NCI-H1092 treated with DMSO at 0.1 percent for 48 hours (cell line): ENCODE results near the gene SLC19A1.

ENCODE experiments used
- DNase-seq: peaks from one replicate; lab custom pipeline; 2025; lab: John Stamatoyannopoulos, UW

SLC19A1 gene

DNA sequence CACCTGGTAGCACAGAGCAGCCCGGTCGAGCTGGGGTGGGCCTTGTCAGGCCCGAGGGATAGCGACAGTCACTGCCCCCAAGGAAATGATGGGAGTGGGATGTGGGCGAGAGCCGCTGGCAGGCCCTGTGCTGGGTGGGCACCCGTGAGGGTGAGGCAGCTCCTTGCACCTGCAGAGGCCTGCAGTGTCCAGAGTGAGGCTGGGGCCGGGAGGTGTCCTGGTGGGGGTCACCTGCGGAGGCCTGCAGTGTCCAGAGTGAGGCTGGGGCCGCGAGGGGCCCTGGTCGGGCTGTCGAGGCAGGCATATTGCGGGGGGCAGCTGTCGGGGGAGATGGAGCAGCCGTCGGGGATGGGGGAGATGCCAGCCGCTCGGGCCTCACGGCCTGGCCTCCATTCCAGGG, 49.5 kb downstream of the SLC19A1 start:
- no peak for DNase-seq

DNA sequence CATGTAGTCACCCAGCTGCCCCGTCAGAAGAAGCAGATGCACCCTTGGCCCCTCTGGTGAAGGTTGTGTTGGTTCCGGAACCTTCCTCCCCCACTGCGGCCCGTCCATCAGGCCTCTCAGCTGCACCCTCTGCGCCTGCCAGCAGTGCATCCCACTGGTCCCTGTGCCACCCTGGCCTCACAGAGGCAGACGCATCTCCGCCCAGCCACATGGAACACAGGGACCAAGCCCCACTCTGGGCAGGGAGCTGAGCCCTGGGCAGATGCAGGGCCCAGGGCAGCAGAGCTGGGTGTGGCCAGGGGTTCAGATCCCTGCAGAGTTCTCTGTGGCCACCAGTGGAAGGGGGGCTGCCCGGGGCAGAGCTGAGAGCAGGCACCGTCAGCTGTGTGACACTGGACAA, 50.6 kb downstream of the SLC19A1 start:
- no peak for DNase-seq

DNA sequence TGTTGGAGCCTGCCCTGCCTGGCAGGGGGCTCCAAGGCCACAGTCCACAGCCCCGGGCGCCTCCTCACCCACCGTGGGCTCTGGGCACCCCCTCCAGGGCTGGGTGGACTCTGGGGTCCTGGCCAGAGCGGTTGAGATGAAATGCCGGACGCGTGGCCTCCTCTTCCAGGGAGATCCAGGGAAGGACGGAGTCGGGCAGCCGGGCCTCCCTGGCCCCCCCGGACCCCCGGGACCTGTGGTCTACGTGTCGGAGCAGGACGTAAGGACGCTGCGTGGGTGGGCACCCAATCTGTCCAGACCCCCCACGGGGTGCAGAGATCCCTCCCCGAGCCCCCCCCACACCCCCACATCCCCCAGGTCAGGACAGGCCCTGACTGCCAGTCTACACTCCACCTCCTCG, 51.2 kb downstream of the SLC19A1 start:
- DNase-seq, result no peak

DNA sequence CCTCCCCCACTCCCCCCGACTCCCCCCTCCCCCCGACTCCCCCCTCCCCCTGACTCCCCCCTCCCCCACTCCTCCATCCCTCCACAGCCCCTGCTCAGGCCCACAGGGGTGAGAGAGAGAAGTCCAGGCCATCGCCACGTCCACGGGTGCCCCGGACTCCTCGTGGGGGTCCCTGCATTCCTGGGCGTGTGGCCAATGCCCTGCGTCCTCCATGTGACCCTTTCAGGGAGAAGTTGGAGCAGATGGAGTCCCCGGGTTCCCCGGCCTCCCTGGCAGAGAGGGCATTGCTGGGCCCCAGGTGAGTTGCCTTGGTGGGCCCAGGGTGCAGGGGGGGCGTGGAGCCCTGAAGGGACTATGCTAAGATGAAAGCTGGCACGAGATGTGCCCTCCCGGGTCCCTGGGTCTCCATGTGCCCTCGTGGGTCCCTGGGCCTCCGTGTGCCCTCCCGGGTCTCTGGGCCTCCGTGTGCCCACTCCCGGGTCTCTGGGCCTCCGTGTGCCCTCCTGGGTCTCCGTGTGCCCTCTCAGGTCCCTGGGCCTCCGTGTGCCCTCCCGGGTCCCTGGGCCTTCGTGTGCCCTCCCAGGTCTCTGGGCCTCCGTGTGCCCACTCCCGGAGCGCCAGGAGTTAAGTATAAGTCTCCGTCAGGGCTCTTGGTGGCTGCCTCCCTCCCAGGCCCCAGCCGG, 52.0 kb downstream of the SLC19A1 start:
- DNase-seq, result no peak

DNA sequence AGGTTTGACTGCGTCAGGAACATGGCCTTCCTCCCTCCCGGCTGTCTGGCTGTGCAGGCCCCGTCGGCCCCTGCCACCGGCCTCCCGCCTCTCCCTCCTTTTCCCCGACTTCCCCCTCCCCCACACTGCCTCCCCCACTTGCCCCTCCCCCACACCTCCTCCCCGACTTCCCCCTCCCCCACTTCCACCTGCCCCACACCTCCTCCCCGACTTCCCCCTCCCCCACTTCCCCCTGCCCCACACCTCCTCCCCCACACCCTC, 52.6 kb downstream of the SLC19A1 start:
- no peak for DNase-seq

DNA sequence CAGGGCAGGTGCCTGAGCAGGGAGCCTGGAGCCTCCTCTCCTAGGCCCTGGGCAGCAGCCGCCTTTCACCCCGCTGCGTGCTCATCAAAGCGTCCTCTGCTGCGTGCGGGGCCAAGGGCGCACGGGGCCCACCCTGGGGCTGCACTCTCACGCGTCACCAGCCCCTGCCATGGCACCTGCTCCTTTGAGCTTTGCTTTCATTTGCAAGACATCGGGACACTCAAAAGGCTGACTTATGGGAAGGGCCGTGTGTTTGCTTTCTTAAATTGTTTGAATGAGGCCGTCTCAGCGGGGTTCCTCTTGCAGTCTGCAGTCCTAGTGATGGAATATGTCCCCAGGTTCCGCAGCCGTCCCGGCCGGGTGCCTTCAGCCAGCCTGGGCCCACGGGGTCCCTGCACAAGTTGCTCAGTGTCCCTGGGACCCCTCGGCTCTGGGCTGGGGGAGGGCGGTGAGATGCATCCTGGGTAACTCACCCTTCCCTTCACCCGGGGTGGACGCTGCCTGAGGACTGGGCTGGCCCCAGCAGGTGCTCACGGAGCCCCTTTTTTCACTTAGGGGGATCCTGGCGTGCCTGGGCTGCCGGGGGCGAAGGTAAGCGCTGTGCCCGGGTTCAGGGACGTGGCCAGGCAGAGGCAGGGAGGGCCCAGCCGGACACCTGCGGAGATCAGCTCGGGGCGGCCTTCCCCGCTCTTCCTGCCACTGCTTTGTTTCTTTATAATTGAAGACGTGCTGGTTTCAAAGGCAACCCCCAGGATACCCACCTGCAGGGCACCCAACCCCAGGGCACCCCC, 53.1 kb downstream of the SLC19A1 start:
- DNase-seq, result no peak

DNA sequence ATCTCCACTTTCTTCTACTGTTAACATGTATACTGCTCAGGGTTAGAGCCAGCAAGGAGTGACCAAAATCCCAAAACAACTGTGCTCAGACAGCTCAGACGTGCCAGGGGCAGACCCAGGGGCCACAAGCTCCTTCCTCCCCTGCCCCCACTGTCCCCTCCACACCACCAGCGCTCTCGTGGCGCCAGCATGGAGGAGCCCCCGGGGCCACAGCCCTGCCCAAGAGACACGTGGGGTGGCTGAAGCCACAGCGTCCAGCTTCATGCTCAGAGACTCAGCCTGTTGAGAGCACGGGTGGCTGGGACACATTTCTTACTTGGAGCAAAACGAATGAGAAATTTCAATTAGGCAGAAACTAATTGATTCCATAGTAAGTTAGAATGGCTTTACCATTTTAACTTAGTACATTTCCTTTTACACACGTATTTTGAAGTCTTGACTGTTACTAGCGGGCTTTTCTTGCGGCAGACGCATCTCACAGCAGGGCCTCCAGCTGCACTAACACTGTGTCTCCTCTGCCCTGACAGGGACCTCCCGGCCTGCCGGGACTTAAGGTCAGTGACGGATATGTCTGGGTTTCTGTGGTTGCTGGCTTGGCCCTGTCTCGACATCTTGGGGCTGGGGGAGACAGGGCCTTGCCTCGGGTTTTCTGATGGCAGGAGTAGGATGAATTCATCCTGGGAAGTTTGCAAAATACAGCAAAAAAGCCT, 54.2 kb downstream of the SLC19A1 start:
- DNase-seq, result no peak

DNA sequence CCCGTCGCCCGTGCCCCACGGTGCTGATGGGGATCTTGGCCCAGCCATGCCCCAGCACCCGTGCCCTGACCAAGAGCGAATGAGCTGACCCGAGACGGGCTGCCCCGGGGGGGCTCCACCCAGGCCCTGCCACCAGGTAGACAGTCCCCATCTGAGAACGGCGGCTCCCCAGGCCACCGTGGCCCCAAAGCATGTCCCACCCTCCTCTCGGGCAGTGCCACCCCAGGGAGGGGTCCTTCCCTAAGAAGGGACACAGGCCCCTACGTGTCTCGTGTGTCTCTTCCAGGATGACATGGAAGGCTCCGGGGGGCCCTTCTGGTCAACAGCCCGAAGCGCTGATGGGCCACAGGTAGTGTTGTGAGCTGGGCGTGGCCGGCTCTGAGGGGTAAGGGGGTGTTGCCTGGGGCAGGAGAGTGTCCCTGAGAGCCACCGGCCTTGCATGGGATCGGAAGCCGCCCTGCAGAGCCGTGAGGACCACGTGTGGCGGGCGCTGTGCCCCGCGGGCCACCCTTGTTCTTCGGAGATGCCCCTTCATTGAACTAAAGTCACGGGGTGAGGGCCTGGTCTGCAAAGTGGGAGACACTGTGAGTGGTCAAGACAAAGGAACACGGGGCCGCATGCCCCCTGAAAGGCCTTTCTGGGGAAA, 55.0 kb downstream of the SLC19A1 start:
- no peak for DNase-seq

DNA sequence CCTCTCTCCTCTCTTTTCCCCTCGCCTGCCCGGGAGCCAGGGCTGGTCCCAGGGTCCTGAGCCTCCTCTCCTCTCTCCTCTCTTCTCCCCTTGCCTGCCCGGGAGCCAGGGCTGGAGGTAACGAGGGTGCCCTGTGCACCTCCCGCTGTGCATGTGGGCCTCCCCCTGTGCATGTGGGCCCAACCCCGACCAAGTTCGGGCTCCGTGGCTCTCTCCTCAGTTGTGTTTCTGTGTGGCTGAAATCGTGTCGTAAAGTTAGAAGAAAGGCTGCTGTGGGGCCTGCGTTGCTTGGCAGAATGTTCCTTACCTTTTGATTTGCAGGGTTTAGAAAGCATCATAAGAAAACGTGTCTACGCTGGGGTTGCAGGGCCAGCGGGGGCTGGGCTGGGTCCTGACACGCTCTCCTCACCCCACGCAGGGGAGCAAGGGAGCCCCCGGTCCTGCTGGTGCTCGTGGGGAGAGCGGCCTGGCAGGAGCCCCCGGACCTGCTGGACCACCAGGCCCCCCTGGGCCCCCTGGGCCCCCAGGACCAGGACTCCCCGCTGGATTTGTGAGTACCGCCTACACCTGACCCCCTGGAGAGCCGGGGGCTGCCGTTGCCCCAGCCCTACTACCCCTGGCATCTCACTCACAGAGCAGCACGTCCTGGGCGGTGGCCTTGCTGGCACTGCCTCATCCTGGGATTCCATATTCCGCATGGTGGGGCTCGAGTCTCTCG, 55.6 kb downstream of the SLC19A1 start:
- no peak for DNase-seq

DNA sequence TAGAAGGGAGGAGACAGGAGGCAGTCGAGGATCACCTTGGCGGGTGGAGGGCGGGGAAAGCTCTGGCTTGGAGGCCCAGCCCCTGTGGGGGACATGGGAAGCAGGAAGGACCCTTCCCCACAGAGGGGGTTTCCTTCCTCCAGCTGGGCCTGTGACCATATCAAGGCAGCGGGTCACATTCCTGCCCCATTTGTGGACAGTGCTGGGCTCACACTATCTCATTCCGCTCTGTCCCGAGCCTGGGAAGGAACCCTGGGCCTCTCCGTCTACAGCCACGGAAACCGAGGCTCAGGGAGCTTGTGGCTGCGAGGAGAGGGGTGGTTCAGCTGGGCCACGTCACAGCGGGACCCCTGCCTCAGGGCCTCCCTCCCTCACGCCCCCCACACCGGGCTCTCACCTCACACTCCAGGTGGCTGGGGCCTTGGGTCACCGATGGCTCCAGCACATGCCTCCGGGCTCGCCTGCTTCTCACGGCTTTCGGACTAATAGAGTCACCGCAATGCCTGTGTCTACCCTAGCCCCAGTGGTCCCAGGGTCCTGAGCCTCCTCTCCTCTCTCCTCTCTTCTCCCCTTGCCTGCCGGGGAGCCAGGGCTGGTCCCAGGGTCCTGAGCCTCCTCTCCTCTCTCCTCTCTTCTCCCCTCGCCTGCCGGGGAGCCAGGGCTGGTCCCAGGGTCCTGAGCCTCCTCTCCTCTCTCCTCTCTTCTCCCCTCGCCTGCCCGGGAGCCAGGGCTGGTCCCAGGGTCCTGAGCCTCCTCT, 56.4 kb downstream of the SLC19A1 start:
- DNase-seq, result no peak

DNA sequence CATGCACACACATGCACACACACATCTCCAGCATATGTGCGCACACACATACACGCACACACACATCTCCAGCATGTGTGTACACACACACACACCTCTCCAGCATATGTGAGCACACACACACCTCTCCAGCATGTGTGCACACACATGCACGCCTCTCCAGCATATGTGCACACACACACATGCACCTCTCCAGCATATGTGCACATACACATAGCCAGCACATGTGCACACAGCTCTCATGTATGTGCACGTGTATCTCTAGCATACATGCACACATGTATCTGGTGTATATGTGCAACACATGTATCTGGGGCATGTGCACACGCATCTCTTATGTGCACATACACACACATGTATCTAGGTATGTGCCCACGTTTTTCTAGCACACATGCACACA, 57.9 kb downstream of the SLC19A1 start:
- no peak for DNase-seq

DNA sequence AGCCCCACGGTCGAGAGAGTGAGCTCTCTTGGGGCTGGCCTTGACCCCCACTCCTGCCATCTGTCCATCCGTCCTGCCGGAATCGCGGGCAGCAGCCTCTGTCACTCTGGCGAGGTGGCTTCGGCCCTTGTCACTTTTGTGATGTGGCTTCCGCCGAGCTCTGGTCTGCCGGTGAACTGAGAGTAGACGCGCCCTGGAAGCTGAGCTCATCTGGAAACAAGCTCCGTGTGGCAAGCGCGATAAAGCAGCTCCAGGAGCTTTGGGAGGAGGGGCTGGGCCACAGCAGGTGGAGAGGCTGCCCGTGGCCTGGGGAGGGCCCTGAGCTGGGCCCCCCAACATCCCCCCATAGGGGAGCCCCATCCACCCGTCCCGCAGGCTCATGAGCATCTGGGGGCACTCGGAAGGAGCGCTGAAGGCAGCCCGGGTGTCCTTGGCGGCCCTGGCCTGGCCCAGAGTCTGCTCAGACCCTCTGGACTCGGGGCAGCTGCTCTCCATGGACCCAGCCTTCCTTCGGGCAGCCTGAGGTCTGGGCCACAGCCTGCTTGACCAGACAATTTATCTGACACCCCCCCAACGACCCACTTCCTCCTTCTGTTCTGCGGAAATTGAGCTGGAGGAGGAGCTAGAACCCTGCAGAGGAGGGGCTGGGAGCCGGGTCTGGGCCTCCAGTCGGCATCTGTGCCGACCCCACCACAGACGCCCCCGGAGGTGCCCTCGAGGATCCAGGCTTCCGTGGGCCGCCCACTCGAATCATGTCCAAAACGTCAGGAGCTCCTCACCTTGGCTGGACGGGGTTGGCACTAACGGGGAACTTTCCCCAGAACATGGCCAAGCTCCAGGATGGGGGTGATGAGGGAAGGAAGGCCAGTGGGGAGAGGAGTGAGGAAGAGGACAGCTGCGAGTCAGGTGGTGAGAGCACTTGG, 59.1 kb downstream of the SLC19A1 start:
- no peak for DNase-seq

DNA sequence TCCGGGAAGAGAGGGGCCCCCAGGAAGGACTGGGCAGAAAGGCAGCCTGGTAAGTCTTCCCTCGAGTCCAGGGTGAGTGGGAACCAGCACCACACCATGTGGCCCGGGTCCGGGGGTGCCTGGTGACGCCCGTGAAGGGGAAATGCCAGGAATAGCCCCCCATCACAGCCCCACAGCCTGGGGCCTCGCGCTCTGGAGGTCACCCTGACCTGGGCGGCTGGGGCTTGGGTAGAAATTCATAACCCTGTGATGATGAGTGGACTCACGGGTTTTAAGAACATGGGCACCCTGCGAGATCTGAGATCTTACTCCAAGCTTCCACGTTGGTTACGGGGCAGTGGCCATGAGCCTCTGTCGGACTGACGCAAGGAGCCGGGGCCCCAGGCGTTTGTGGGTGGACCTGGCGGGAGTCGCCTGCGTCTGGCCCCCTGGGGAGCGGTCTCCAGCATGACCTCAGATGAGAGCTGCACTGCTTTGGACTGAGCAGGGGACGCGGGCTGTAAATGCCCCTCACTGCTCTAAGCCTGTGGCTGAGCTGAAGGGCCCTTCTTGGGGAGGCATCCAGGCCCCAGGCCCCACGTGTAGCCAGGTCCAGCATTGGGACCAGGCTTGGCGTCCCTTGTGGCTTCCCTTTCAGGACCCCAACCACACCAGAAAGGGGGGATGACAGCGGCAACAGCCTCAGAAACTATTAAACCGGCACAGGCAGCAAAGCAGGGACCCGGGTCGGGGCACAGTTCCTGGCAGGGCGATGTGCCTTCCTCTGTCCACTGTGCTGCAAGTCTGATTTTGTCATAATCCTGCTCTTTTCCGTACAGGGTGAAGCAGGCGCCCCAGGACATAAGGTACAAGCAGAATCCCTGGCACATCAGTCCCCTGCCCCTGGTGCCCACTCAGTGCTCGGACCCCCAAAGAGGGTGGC, 60.0 kb downstream of the SLC19A1 start:
- no peak for DNase-seq

DNA sequence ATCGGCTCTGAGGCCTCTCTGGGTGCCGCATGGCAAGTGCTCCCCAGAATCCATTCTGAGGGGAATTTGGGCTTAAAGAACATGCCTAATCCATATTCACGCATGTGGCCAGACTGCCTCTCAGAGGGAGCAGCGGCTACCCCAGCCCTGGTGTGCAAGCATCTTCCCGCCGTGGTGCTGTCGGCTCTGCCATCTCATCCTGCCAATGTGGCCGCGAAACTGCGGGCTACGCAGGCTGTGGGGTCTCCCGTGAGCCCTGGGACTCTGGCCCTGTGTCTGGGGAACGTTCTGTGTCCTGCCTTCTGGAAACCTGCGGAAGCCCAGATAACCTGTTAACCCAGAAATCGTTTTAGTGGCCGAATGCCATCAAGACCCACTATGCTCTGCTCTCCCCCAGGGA, 60.7 kb downstream of the SLC19A1 start:
- DNase-seq, result no peak

DNA sequence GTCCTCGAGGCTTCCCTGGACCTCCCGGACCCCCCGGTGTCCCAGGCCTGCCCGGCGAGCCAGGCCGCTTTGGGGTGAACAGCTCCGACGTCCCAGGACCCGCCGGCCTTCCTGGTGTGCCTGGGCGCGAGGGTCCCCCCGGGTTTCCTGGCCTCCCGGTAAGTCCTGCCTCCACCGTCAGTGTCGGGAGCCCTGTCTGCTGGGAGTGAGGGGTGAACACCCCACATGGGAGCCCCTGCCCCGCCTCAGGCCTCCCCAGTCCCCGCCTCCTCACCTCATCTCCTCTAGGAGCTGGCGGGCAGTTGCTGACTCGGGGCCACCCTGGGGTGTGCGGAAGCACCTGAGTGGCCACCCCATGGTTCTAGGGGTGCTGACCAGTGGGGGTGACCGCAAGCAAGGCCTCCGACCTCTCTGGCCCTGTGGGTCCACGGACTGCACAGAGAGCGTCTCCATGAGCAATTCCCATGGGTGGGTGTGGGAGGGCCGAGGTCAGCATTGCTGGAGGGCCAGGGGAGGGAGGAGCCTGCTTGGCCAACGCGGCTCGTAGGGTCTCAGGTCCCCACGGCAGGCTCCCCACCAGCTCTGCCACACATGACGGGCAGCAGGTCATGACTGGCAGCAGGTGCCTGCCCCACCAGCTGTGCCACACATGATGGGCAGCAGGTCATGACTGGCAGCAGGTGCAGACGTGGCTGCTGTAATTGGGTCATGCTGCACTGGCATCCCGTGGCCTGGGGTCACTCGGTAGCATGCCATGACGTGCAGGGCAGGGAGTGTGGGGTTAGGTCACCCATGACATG, 61.3 kb downstream of the SLC19A1 start:
- DNase-seq, result no peak

DNA sequence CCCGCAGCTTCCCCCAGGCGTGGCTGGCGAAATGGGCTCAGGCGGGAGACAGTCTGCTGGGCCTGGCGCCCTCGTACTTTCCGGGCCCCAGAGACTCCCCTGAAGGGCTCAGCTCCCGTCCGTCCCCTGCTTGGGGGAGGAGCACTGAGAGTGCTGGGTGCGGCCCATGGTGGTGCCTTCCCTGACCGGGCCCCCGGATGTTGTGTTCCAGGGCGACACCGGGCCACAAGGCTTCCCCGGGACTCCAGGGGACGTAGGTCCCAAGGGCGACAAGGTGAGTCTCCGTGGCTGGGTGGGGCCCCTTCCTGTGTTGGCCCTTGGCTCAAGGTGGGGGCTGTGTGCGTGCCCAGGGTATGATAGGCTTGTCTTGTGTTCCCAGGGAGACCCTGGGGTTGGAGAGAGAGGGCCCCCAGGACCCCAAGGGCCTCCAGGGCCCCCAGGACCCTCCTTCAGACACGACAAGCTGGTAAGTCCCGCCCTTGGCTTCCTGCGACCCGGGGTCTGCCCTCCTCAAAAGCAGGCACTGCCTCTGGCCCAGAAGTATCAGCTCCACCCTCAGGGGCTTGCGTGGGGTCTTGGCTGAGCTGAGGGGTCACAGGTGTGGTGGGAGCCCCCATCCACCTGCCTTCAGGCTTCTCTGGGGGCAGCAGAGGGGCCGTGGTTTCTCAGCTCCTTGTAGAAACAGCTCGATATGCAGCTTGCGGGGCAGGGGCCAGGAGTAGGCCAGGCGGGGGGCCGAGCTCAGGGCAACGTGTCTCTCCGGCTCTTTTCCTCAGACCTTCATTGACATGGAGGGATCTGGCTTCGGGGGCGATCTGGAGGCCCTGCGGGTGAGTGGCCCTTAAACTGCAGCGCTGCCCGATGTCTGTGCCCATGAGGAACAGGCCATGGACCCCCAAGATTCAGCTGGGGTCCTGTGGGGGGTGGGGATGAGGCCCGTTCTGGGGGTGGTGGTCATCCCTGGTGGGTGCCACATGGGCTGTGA, 62.3 kb downstream of the SLC19A1 start:
- DNase-seq, result no peak
